ENCODE data around the gene EHF. TPM values are rescaled to one million over a fixed set of nuclear protein-coding genes. Genes with fewer than 3 reads are reported as not detected.
A peak's percentile ranks its signal among the peaks of the same experiment; 100 is the strongest.

Gene EHF
- total and polyA plus RNA-seq, 9 of the 15 experiments (the other 6 are each of a cell fraction or from before 2014, with no cell fraction given), result 0.04 to 0.54 (median 0.37) TPM

GRCh38 chr11:34602245-34602644 is 18.6 kb upstream of the EHF start (continued):
- TF ChIP-seq NELFE (IDR thresholded peaks at IDR 0.05; ENCODE audit: insufficient read depth, insufficient read length), result no peak
- TF ChIP-seq DPF2 (IDR thresholded peaks at IDR 0.05), result no peak
- TF ChIP-seq POLR3G (IDR thresholded peaks at IDR 0.05; ENCODE audit: extremely low read depth, insufficient read length, insufficient replicate concordance), result no peak
- TF ChIP-seq SPI1 (IDR thresholded peaks at IDR 0.05; ENCODE audit: borderline replicate concordance, low read depth, low read length), result no peak
- 0 out of 2 replicates have a peak, but pooled peaks have one; percentile 10 for TF ChIP-seq NFIC (IDR thresholded peaks at IDR 0.05)
- no peak for TF ChIP-seq ZNF589 (CRISPR knock-in tag; IDR thresholded peaks at IDR 0.05; ENCODE audit: low read depth)
- TF ChIP-seq SMARCA4 (IDR thresholded peaks at IDR 0.05), result no peak
- TF ChIP-seq BMI1 (IDR thresholded peaks at IDR 0.05; ENCODE audit: low read length), result no peak
- 0 out of 2 replicates have a peak, but pooled peaks have one; percentile 18 for TF ChIP-seq BCOR (IDR thresholded peaks at IDR 0.05)
- TF ChIP-seq KDM1A (IDR thresholded peaks at IDR 0.05), result peak; percentile 41 to 47; a peak in 3 of 4 replicates
- peak; percentile 48; the same call in 1 of the 2 replicates for TF ChIP-seq ATF3 (IDR thresholded peaks at IDR 0.05)
- no peak for TF ChIP-seq ATF3 (CRISPR knock-in tag; conservative IDR thresholded peaks at IDR 0.05)
- TF ChIP-seq FOXP4 (CRISPR knock-in tag; IDR thresholded peaks at IDR 0.05; ENCODE audit: borderline replicate concordance), result no peak
- no peak for TF ChIP-seq NR0B1 (IDR thresholded peaks at IDR 0.05; ENCODE audit: partially characterized antibody)
- no peak for TF ChIP-seq ZHX1 (conservative IDR thresholded peaks at IDR 0.05; ENCODE audit: low read length)
- no peak for TF ChIP-seq ZNF121 (CRISPR knock-in tag; conservative IDR thresholded peaks at IDR 0.05)
- no peak for TF ChIP-seq KLF1 (tag; IDR thresholded peaks at IDR 0.05)
- no peak for TF ChIP-seq TCF3 (CRISPR knock-in tag; IDR thresholded peaks at IDR 0.05)
- TF ChIP-seq ZBTB12 (CRISPR knock-in tag; IDR thresholded peaks at IDR 0.05), result no peak
- no peak for TF ChIP-seq ZNF143 (CRISPR knock-in tag; IDR thresholded peaks at IDR 0.05)
- TF ChIP-seq KDM2B (CRISPR knock-in tag; IDR thresholded peaks at IDR 0.05), result no peak

Data from K562 (cell line).